Trophoblast cell (in vitro differentiated cells and primary cell): Measurements from ENCODE around the gene KIF3A.

Source experiments
- DNase-seq, 2 donors: peaks; one replicate each; pipeline ENCODE4 v3.0.0-alpha.2; 2016
- H2AFZ ChIP-seq: 2 replicates; pipeline ENCODE4 v1.6.1; 2013; ENCODE audit warnings: low read length, moderate library complexity, mild to moderate bottlenecking; ENCODE audit not compliant: insufficient read depth, poor library complexity
- H2AK5ac ChIP-seq: 2 replicates; pipeline ENCODE4 v1.6.1; 2013; ENCODE audit warnings: mild to moderate bottlenecking, low read length
- H2BK120ac ChIP-seq: 2 replicates; pipeline ENCODE4 v1.6.1; 2013; ENCODE audit warnings: low read length, mild to moderate bottlenecking, moderate library complexity; ENCODE audit not compliant: insufficient read depth, poor library complexity
- H2BK12ac ChIP-seq: 2 replicates; pipeline ENCODE4 v1.6.1; 2013; ENCODE audit warnings: mild to moderate bottlenecking, low read length, moderate library complexity
- H2BK5ac ChIP-seq: 2 replicates; pipeline ENCODE4 v1.6.1; 2013; ENCODE audit warnings: low read length, low read depth, moderate library complexity, mild to moderate bottlenecking; ENCODE audit not compliant: poor library complexity
- H3K14ac ChIP-seq: 2 replicates; pipeline ENCODE4 v1.6.1; 2013; ENCODE audit warnings: mild to moderate bottlenecking, low read length
- H3K18ac ChIP-seq: 2 replicates; pipeline ENCODE4 v1.6.1; 2013; ENCODE audit warnings: mild to moderate bottlenecking, low read length
- H3K23ac ChIP-seq: 2 replicates; pipeline ENCODE4 v1.6.1; 2013; ENCODE audit warnings: low read length
- H3K27ac ChIP-seq: 2 replicates; pipeline ENCODE4 v1.5.1; 2013; ENCODE audit warnings: low read depth, mild to moderate bottlenecking, inconsistent platforms, low read length, moderate library complexity
- H3K27me3 ChIP-seq: 2 replicates; pipeline ENCODE4 v1.6.1; 2013; ENCODE audit warnings: inconsistent platforms, mild to moderate bottlenecking, low read length, moderate library complexity; ENCODE audit not compliant: insufficient read depth
- H3K36me3 ChIP-seq, 2 experiments: 1 replicate in 1 of 2; 2 replicates in 1 of 2; pipeline ENCODE4 v1.6.1; 2013; ENCODE audit warnings: low read length in 2 of 2, mild to moderate bottlenecking in 2 of 2, moderate library complexity in 1 of 2; ENCODE audit not compliant: insufficient read depth in 2 of 2, control insufficient read depth in 1 of 2
- H3K4ac ChIP-seq: 2 replicates; pipeline ENCODE4 v1.6.1; 2013; ENCODE audit warnings: low read depth, mild to moderate bottlenecking, low read length, moderate library complexity
- H3K4me1 ChIP-seq, 2 experiments: 1 replicate in 1 of 2; 2 replicates in 1 of 2; pipeline ENCODE4 v1.6.1; 2013; ENCODE audit warnings: low read length in 2 of 2, mild to moderate bottlenecking in 2 of 2, moderate library complexity in 1 of 2; ENCODE audit not compliant: insufficient read depth in 2 of 2, control insufficient read depth in 1 of 2
- H3K4me2 ChIP-seq: 2 replicates; pipeline ENCODE4 v1.6.1; 2013; ENCODE audit warnings: inconsistent platforms, mild to moderate bottlenecking, low read length, moderate library complexity
- H3K4me3 ChIP-seq: 2 replicates; pipeline ENCODE4 v1.5.1; 2013; ENCODE audit warnings: mild to moderate bottlenecking, low read depth, low read length, inconsistent platforms
- H3K79me1 ChIP-seq: one replicate; pipeline ENCODE4 v1.6.1; 2013; ENCODE audit warnings: low read length
- H3K79me2 ChIP-seq: 2 replicates; pipeline ENCODE4 v1.6.1; 2013; ENCODE audit warnings: low read length, mild to moderate bottlenecking; ENCODE audit not compliant: control insufficient read depth, insufficient read depth, poor library complexity
- H3K9ac ChIP-seq: 2 replicates; pipeline ENCODE4 v1.6.1; 2013; ENCODE audit warnings: mild to moderate bottlenecking, low read length
- H3K9me3 ChIP-seq: 2 replicates; pipeline ENCODE4 v1.6.1; 2013; ENCODE audit warnings: low read depth, mild to moderate bottlenecking, control low read depth, inconsistent platforms, low read length; ENCODE audit not compliant: insufficient read depth
- H4K12ac ChIP-seq: 2 replicates; pipeline ENCODE4 v1.6.1; 2013; ENCODE audit warnings: low read depth, mild to moderate bottlenecking, low read length, moderate library complexity
- H4K8ac ChIP-seq: 2 replicates; pipeline ENCODE4 v1.6.1; 2013; ENCODE audit warnings: low read depth, mild to moderate bottlenecking, low read length, moderate library complexity
- H4K91ac ChIP-seq: one replicate; pipeline ENCODE4 v1.6.1; 2013; ENCODE audit warnings: low read depth, mild to moderate bottlenecking, low read length, moderate library complexity
- WGBS: extraction: QIAGEN DNeasy Blood & Tissue Kit; methylation state at CpG from one replicate; pipeline ENCODE4 v1.1.7; 2013; ENCODE audit warnings: missing lambda C conversion rate; ENCODE audit not compliant: insufficient read length, insufficient coverage; ENCODE audit errors: extremely low coverage; 5-methylcytosine and 5-hydroxymethylcytosine counted together

KIF3A gene

DNA sequence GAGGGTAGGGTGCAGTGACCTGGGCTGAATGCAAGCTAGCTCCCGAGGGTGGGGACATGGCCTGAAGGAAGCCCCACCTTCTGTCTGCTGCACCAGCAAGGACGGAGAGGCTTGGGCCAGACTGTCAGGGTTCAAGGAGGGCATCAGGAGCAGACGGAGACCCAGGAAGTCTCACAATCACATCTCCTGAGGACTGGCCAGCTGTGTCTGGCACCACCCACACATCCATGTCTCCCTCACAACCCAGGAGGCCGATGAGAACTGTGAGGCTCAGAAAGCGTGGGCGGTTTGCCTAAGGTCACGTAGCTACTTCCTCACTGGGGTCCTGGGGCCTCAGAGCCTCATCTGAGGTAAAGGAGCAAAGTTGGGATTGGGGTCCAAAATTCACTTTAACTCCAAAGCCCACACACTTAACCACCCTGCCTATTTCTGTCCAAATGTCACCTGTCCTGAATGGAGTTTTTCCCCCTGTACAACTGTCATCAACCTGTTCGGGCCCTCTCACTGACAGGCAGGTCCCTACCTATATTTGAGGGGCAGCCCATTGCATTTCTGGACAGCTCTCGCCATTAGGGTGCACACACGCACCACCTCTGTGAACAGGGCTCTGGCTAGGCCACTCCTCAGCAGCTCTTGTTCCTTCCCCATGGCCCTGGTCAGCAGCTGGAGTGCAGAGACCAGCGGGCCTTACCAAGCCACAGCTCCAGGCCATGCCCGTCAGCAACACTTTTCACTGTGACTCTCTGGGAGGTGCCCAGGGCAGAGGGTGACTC lies 75.9 kb downstream of the KIF3A start:
- Histone ChIP-seq H3K18ac (no peak overlapping the region), H3K4me1 (peaks cover 0 to 3% of the 10 kb centered on the region in 2 experiments), H3K27me3 (peaks cover 8% of the 10 kb centered on the region), H3K9me3 (peaks cover 2% of the 10 kb centered on the region), H3K79me2 (no peaks in the 10 kb centered on the region), H3K36me3 (no peaks in the 10 kb centered on the region), H3K4me3 (no peak overlapping the region), H4K8ac (no peak overlapping the region), H2BK120ac (no peak overlapping the region), H3K9ac (no peak overlapping the region), H4K12ac (no peak overlapping the region), H2AFZ (no peak overlapping the region), H3K4ac (no peak overlapping the region), H3K79me1 (no peaks in the 10 kb centered on the region), H3K27ac (no peak overlapping the region), H3K23ac (no peak overlapping the region), H2BK5ac (no peak overlapping the region), H3K4me2 (no peak overlapping the region), H3K14ac (no peak overlapping the region), H4K91ac (no peak overlapping the region), H2BK12ac (no peak overlapping the region), H2AK5ac (no peak overlapping the region)
- WGBS = no CpG with 5 or more reads among the region's 12 CpGs
- DNase-seq = no peak

DNA sequence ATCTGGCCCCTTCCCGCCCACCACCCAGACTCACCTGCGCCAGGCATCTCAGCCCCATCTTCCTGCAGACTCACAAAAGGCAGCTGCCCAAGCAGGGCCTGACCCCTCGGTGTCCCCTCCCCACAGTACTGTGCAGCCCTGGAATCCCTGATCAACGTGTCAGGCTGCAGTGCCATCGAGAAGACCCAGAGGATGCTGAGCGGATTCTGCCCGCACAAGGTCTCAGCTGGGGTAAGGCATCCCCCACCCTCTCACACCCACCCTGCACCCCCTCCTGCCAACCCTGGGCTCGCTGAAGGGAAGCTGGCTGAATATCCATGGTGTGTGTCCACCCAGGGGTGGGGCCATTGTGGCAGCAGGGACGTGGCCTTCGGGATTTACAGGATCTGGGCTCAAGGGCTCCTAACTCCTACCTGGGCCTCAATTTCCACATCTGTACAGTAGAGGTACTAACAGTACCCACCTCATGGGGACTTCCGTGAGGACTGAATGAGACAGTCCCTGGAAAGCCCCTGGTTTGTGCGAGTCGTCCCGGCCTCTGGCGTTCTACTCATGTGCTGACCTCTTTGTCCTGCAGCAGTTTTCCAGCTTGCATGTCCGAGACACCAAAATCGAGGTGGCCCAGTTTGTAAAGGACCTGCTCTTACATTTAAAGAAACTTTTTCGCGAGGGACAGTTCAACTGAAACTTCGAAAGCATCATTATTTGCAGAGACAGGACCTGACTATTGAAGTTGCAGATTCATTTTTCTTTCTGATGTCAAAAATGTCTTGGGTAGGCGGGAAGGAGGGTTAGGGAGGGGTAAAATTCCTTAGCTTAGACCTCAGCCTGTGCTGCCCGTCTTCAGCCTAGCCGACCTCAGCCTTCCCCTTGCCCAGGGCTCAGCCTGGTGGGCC lies 77.5 kb downstream of the KIF3A start:
- no peak overlapping the region for H2AK5ac ChIP-seq
- WGBS = no CpG with 5 or more reads among the region's 23 CpGs
- H4K91ac ChIP-seq = no peak overlapping the region
- H4K12ac ChIP-seq = no peak overlapping the region
- H2BK12ac ChIP-seq = no peak overlapping the region
- no peak overlapping the region for H4K8ac ChIP-seq
- H3K9me3 ChIP-seq = peaks cover 5% of the 10 kb centered on the region
- no peak overlapping the region for H3K9ac ChIP-seq
- H3K4me3 ChIP-seq = no peak overlapping the region
- no peaks in the 10 kb centered on the region for H3K79me1 ChIP-seq
- peaks cover 6 to 12% of the 10 kb centered on the region in 2 experiments for H3K4me1 ChIP-seq
- no peaks in the 10 kb centered on the region for H3K36me3 ChIP-seq
- H2BK120ac ChIP-seq = no peak overlapping the region
- no peak overlapping the region for H3K27ac ChIP-seq
- no peak overlapping the region for H2BK5ac ChIP-seq
- H3K23ac ChIP-seq = no peak overlapping the region
- DNase-seq = no peak
- H3K79me2 ChIP-seq = no peaks in the 10 kb centered on the region
- H3K4ac ChIP-seq = no peak overlapping the region
- no peak overlapping the region for H3K18ac ChIP-seq
- no peak overlapping the region for H3K4me2 ChIP-seq
- no peak overlapping the region for H3K14ac ChIP-seq
- peaks cover 19% of the 10 kb centered on the region for H3K27me3 ChIP-seq
- H2AFZ ChIP-seq = no peak overlapping the region

DNA sequence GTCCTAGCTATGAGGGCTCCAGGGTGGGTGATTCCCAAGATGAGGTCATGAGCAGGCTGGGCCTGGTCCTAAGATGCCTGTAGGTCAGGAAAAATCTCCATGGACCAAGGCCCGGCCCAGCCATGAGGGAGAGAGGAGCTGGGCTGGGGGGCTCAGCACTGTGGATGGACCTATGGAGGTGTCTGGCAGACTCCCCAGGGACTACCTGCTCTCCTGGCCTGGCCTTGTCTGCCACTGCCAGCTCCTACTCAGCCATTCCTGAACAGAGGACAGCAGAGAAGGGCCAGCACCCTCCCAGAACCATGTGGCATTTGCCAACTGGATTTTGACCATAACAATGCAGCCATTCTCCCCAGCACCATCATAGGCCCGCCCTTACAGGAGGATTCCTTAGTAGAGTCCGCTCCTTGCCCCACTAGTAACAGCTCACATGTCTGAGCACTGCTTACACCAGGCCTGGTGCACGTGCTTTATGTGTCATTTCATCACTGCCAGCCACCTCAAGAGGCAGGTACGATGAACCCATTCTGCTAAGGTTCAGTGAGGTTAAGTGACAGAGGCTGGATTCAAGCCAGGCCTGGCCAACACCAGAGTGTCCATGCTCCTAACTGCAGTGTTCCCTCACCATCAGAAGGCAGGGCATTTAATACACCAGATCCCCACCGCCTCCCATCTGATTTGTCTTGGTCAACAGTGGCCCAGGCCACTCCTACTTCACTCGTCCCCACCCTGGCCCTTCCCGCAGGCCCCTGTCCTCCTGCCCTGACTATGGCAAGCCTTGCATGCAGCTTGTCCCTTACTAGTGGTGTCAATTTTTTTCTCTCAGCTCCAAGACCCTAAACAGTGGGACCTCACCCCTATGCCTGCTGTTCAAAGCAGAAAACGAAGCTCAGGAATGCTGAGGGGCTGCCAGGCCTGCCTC lies 78.7 kb downstream of the KIF3A start:
- no peak overlapping the region for H3K4me3 ChIP-seq
- H3K18ac ChIP-seq = no peak overlapping the region
- peaks cover 5% of the 10 kb centered on the region for H3K9me3 ChIP-seq
- no peak overlapping the region for H3K23ac ChIP-seq
- no peak overlapping the region for H4K12ac ChIP-seq
- no peak overlapping the region for H3K4me2 ChIP-seq
- H3K79me1 ChIP-seq = no peaks in the 10 kb centered on the region
- H3K79me2 ChIP-seq = no peaks in the 10 kb centered on the region
- H3K36me3 ChIP-seq = no peaks in the 10 kb centered on the region
- H4K8ac ChIP-seq = no peak overlapping the region
- WGBS = no CpG with 5 or more reads among the region's 9 CpGs
- no peak overlapping the region for H2BK5ac ChIP-seq
- H2BK12ac ChIP-seq = no peak overlapping the region
- DNase-seq = no peak
- H3K4me1 ChIP-seq = peaks cover 6 to 12% of the 10 kb centered on the region in 2 experiments
- no peak overlapping the region for H2AK5ac ChIP-seq
- no peak overlapping the region for H3K4ac ChIP-seq
- no peak overlapping the region for H3K27ac ChIP-seq
- no peak overlapping the region for H2AFZ ChIP-seq
- H4K91ac ChIP-seq = no peak overlapping the region
- H3K27me3 ChIP-seq = peaks cover 19% of the 10 kb centered on the region
- no peak overlapping the region for H3K9ac ChIP-seq
- no peak overlapping the region for H2BK120ac ChIP-seq
- no peak overlapping the region for H3K14ac ChIP-seq
